Occipital lobe (tissue), 2 donors: ENCODE data around the gene CYP4F3. TPM values are rescaled to one million over a fixed set of nuclear protein-coding genes. Genes with fewer than 3 reads are reported as not detected.
A peak's percentile ranks its signal among the peaks of the same experiment; 100 is the strongest.
"Not testable (repeated sequence)": the region's sequence is repeated elsewhere in the genome, so short reads cannot be mapped to it uniquely, and the experiment has no call there.

Source experiments
- DNase-seq: peaks from one replicate; lab custom pipeline; 2025; lab: John Stamatoyannopoulos, UW
- total RNA-seq: library from RNA; depleted of rRNA; stranded (reverse); fragments of >200 nt; gene quantifications from one replicate; pipeline ENCODE4 v1.2.3, GENCODE V29; 2014

CYP4F3 gene
- total RNA-seq: 0.16 TPM

- peak; percentile 53 for DNase-seq
Measured at GRCh38 chr19:15640294-15640903, at the start of gene CYP4F3. Gene CYP4F3 (plus strand): TSS chr19:15640897. CDS start chr19:15641416, 519 bp downstream.

- no peak for DNase-seq
Measured at GRCh38 chr19:15591796-15592195, 48.9 kb upstream of the CYP4F3 start.

- not testable (repeated sequence) for DNase-seq
Measured at GRCh38 chr19:15592506-15592905, 48.2 kb upstream of the CYP4F3 start.

GRCh38 chr19:15593766-15594165 is 46.9 kb upstream of the CYP4F3 start:
- DNase-seq: not testable (repeated sequence)

GRCh38 chr19:15595069-15595468 is 45.6 kb upstream of the CYP4F3 start:
- DNase-seq: no peak

GRCh38 chr19:15607978-15608925 is 32.4 kb upstream of the CYP4F3 start:
- DNase-seq: not testable (repeated sequence)

GRCh38 chr19:15609261-15609660 is 31.4 kb upstream of the CYP4F3 start:
- DNase-seq: no peak

GRCh38 chr19:15612342-15612741 is 28.4 kb upstream of the CYP4F3 start:
- DNase-seq: no peak

- DNase-seq: no peak
Measured at GRCh38 chr19:15613338-15613737, 27.4 kb upstream of the CYP4F3 start.

- DNase-seq: no peak
Measured at GRCh38 chr19:15614507-15615379, 26.0 kb upstream of the CYP4F3 start, which contains the start of gene CYP4F8. Gene CYP4F8 (plus strand): TSS chr19:15615218. CDS start chr19:15615617, 399 bp downstream.

GRCh38 chr19:15615526-15615925 is 25.2 kb upstream of the CYP4F3 start:
- DNase-seq: no peak

GRCh38 chr19:15616183-15616582 is 24.5 kb upstream of the CYP4F3 start:
- no peak for DNase-seq

- no peak for DNase-seq
Measured at GRCh38 chr19:15616627-15617270, 23.9 kb upstream of the CYP4F3 start.

GRCh38 chr19:15618321-15618720 is 22.4 kb upstream of the CYP4F3 start:
- no peak for DNase-seq

GRCh38 chr19:15621801-15622200 is 18.9 kb upstream of the CYP4F3 start:
- DNase-seq: no peak

GRCh38 chr19:15622991-15623390 is 17.7 kb upstream of the CYP4F3 start:
- no peak for DNase-seq

GRCh38 chr19:15623711-15624318 is 16.9 kb upstream of the CYP4F3 start:
- no peak for DNase-seq

- DNase-seq: no peak
Measured at GRCh38 chr19:15628236-15629002, 12.3 kb upstream of the CYP4F3 start.

GRCh38 chr19:15629003-15629880 is 11.5 kb upstream of the CYP4F3 start:
- DNase-seq: peak; percentile 61
